ENCODE data around the gene CZIB. TPM values are rescaled to one million over a fixed set of nuclear protein-coding genes. Genes with fewer than 3 reads are reported as not detected.
A peak's percentile ranks its signal among the peaks of the same experiment; 100 is the strongest.

Gene CZIB
- total and polyA plus RNA-seq, 2 of the 13 experiments (the other 11 are each of a cell fraction or from before 2014, with no cell fraction given), result 49.2 to 67.0 TPM

GRCh38 chr1:53220171-53220961, at the start of gene CZIB (continued):
- TF ChIP-seq POLR2G (IDR thresholded peaks at IDR 0.05; ENCODE audit: low read depth, low read length) (peak; percentile 99), MAF1 (CRISPR knock-in tag; IDR thresholded peaks at IDR 0.05; ENCODE audit: borderline replicate concordance) (peak; percentile 61; the same call in 1 of the 2 replicates), KLF11 (CRISPR knock-in tag; IDR thresholded peaks at IDR 0.05) (0 out of 2 replicates have a peak, but pooled peaks have one; percentile 36), ATRX (CRISPR knock-in tag; IDR thresholded peaks at IDR 0.05; ENCODE audit: borderline replicate concordance) (no peak), POLR2AphosphoS2 (IDR thresholded peaks at IDR 0.05; ENCODE audit: low read depth, low read length) (no peak), FOSL1 (CRISPR knock-in tag; IDR thresholded peaks at IDR 0.05; ENCODE audit: borderline replicate concordance) (no peak), TCF7 (IDR thresholded peaks at IDR 0.05; ENCODE audit: low read depth) (no peak), NKX3-1 (CRISPR knock-in tag; IDR thresholded peaks at IDR 0.05) (peak; percentile 84; the same call in 1 of the 2 replicates), RAD21 (CRISPR knock-in tag; IDR thresholded peaks at IDR 0.05) (peak; percentile 43), ZNF234 (CRISPR knock-in tag; conservative IDR thresholded peaks at IDR 0.05) (no peak; the same call in 1 of the 2 replicates), ZNF678 (CRISPR knock-in tag; IDR thresholded peaks at IDR 0.05) (peak; percentile 81), EHMT2 (IDR thresholded peaks at IDR 0.05; ENCODE audit: borderline replicate concordance, low read depth, low read length) (no peak), MIER2 (CRISPR knock-in tag; IDR thresholded peaks at IDR 0.05) (peak; percentile 60; the same call in 1 of the 2 replicates), HHEX (CRISPR knock-in tag; IDR thresholded peaks at IDR 0.05) (no peak), KAT8 (CRISPR knock-in tag; IDR thresholded peaks at IDR 0.05) (peak; percentile 97), SRF (IDR thresholded peaks at IDR 0.05; ENCODE audit: low read depth, low read length) (no peak), ZNF790 (CRISPR knock-in tag; IDR thresholded peaks at IDR 0.05; ENCODE audit: borderline replicate concordance) (peak; percentile 94; the same call in 1 of the 2 replicates), SMC3 (IDR thresholded peaks at IDR 0.05; ENCODE audit: low read length) (no peak), FOXK2 (IDR thresholded peaks at IDR 0.05) (no peak), ESRRA (CRISPR knock-in tag; IDR thresholded peaks at IDR 0.05; ENCODE audit: low read depth) (peak; percentile 69; the same call in 1 of the 2 replicates)
- TF ChIP-seq, protein P1, sequence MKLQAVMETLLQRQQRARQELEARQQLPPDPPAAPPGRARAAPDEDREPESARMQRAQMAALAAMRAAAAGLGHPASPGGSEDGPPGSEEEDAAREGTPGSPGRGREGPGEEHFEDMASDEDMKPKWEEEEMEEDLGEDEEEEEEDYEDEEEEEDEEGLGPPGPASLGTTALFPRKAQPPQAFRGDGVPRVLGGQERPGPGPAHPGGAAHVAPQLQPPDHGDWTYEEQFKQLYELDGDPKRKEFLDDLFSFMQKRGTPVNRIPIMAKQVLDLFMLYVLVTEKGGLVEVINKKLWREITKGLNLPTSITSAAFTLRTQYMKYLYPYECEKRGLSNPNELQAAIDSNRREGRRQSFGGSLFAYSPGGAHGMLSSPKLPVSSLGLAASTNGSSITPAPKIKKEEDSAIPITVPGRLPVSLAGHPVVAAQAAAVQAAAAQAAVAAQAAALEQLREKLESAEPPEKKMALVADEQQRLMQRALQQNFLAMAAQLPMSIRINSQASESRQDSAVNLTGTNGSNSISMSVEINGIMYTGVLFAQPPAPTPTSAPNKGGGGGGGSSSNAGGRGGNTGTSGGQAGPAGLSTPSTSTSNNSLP (IDR thresholded peaks at IDR 0.05; ENCODE audit: low read depth, low read length), result no peak
- TF ChIP-seq, protein P2, sequence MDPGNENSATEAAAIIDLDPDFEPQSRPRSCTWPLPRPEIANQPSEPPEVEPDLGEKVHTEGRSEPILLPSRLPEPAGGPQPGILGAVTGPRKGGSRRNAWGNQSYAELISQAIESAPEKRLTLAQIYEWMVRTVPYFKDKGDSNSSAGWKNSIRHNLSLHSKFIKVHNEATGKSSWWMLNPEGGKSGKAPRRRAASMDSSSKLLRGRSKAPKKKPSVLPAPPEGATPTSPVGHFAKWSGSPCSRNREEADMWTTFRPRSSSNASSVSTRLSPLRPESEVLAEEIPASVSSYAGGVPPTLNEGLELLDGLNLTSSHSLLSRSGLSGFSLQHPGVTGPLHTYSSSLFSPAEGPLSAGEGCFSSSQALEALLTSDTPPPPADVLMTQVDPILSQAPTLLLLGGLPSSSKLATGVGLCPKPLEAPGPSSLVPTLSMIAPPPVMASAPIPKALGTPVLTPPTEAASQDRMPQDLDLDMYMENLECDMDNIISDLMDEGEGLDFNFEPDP (CRISPR knock-in tag; conservative IDR thresholded peaks at IDR 0.05), result no peak
- TF ChIP-seq, protein P3, sequence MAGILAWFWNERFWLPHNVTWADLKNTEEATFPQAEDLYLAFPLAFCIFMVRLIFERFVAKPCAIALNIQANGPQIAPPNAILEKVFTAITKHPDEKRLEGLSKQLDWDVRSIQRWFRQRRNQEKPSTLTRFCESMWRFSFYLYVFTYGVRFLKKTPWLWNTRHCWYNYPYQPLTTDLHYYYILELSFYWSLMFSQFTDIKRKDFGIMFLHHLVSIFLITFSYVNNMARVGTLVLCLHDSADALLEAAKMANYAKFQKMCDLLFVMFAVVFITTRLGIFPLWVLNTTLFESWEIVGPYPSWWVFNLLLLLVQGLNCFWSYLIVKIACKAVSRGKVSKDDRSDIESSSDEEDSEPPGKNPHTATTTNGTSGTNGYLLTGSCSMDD (CRISPR knock-in tag; IDR thresholded peaks at IDR 0.05), result peak; percentile 57; the same call in 1 of the 2 replicates
- TF ChIP-seq, protein P4, sequence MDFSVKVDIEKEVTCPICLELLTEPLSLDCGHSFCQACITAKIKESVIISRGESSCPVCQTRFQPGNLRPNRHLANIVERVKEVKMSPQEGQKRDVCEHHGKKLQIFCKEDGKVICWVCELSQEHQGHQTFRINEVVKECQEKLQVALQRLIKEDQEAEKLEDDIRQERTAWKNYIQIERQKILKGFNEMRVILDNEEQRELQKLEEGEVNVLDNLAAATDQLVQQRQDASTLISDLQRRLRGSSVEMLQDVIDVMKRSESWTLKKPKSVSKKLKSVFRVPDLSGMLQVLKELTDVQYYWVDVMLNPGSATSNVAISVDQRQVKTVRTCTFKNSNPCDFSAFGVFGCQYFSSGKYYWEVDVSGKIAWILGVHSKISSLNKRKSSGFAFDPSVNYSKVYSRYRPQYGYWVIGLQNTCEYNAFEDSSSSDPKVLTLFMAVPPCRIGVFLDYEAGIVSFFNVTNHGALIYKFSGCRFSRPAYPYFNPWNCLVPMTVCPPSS (IDR thresholded peaks at IDR 0.05), result no peak
- TF ChIP-seq, protein P5, sequence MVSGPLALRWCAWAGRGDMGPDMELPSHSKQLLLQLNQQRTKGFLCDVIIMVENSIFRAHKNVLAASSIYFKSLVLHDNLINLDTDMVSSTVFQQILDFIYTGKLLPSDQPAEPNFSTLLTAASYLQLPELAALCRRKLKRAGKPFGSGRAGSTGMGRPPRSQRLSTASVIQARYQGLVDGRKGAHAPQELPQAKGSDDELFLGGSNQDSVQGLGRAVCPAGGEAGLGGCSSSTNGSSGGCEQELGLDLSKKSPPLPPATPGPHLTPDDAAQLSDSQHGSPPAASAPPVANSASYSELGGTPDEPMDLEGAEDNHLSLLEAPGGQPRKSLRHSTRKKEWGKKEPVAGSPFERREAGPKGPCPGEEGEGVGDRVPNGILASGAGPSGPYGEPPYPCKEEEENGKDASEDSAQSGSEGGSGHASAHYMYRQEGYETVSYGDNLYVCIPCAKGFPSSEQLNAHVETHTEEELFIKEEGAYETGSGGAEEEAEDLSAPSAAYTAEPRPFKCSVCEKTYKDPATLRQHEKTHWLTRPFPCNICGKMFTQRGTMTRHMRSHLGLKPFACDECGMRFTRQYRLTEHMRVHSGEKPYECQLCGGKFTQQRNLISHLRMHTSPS (CRISPR knock-in tag; IDR thresholded peaks at IDR 0.05; ENCODE audit: low read depth), result no peak

Data from HepG2 (cell line).